GM12878 (cell line): Measurements from ENCODE around the gene NPLOC4. TPM values are rescaled to one million over a fixed set of nuclear protein-coding genes. Genes with fewer than 3 reads are reported as not detected.

ENCODE experiments used
- ATAC-seq: fragments of 200-7000 bp; cut with Tn5 transposase; 3 replicates; pipeline ENCODE4 v1.9.1; 2020; ENCODE audit warnings: mild to moderate bottlenecking, moderate library complexity
- BruUV-seq: library from RNA; stranded (reverse); fragments of 400-500 nt; replicated peaks from 2 replicates; lab custom pipeline; 2021; lab: Mats Ljungman, UMichigan
- CTCF ChIA-PET: fragments of 300-600 bp; sonication (Branson Sonifier 250); formaldehyde crosslinking; extraction: SDS; loops from one replicate; lab custom pipeline; 2021; ENCODE audit warnings: inconsistent platforms; lab: Yijun Ruan, JAX
- POLR2A ChIA-PET: fragments of 350-600 bp; formaldehyde crosslinking; extraction: SDS; loops from one replicate; lab custom pipeline; 2021; ENCODE audit warnings: inconsistent platforms; lab: Charles Lee
- RAD21 ChIA-PET: fragments of 300-600 bp; sonication (Branson Sonifier 250); formaldehyde crosslinking; loops from one replicate; lab custom pipeline; 2023; ENCODE audit warnings: antibody characterized with exemption; ENCODE audit not compliant: unreplicated experiment; lab: Charles Lee
- SMC1A ChIA-PET: fragments of 300-600 bp; sonication (Branson Sonifier 250); formaldehyde crosslinking; loops from one replicate; lab custom pipeline; 2023; ENCODE audit not compliant: unreplicated experiment, uncharacterized antibody; lab: Charles Lee
- DNase-seq: peaks from one replicate; pipeline ENCODE4 v3.0.0-alpha.2; 2011; ENCODE audit warnings: low read depth, low spot score
- FAIRE-seq: peaks from 3 replicates; lab custom pipeline; 2011; peaks lifted over from hg19 to GRCh38; lab: Jason Lieb, UNC
- H2AFZ ChIP-seq: 2 replicates; pipeline ENCODE4 v1.6.0; 2011; ENCODE audit warnings: low read depth, low read length, control low read depth; ENCODE audit not compliant: control insufficient read depth
- H3K27ac ChIP-seq: 2 replicates; pipeline ENCODE4 v1.5.1; 2011; ENCODE audit warnings: control low read depth; ENCODE audit not compliant: control insufficient read depth, insufficient read depth
- H3K27me3 ChIP-seq, 2 experiments: replicated peaks in 1 of 2; 2 replicates each; pipeline versions ENCODE4 v1.6.0 to v1.6.1; 2011; ENCODE audit warnings: low read length in 1 of 2; ENCODE audit not compliant: control insufficient read depth in 2 of 2, insufficient read depth in 2 of 2
- H3K36me3 ChIP-seq, 2 experiments: 2 replicates each; pipeline ENCODE4 v1.5.1; 2011; ENCODE audit warnings: low read length in 1 of 2; ENCODE audit not compliant: control insufficient read depth in 2 of 2, insufficient read depth in 2 of 2
- H3K4me1 ChIP-seq: 2 replicates; pipeline ENCODE4 v1.6.1; 2011; ENCODE audit warnings: mild to moderate bottlenecking, low read length, moderate library complexity, mixed read lengths; ENCODE audit not compliant: control insufficient read depth, insufficient read depth
- H3K4me2 ChIP-seq: 2 replicates; pipeline ENCODE4 v1.6.0; 2011; ENCODE audit warnings: control low read depth; ENCODE audit not compliant: control insufficient read depth, insufficient read depth
- H3K4me3 ChIP-seq: fragments of 200-600 bp; sonication (generic); 2 replicates; pipeline ENCODE4 v1.5.1; 2016
- H3K79me2 ChIP-seq: 2 replicates; pipeline ENCODE4 v1.6.0; 2011; ENCODE audit warnings: low read length; ENCODE audit not compliant: control insufficient read depth, insufficient read depth
- H3K9ac ChIP-seq: 2 replicates; pipeline ENCODE4 v1.8.0; 2011; ENCODE audit warnings: low read length, control low read depth, mixed read lengths; ENCODE audit not compliant: control insufficient read depth, insufficient read depth
- H3K9me3 ChIP-seq: replicated peaks from 3 replicates; pipeline ENCODE4 v1.5.1; 2011; ENCODE audit warnings: mild to moderate bottlenecking, low read length; ENCODE audit not compliant: control insufficient read depth, insufficient read depth
- H4K20me1 ChIP-seq: 2 replicates; pipeline ENCODE4 v1.6.0; 2011; ENCODE audit not compliant: control insufficient read depth, insufficient read depth
- BACH1 ChIP-seq: fragments of 450-650 bp; IDR thresholded peaks from 2 replicates; pipeline ENCODE4 v1.6.1; 2017; ENCODE audit warnings: mild to moderate bottlenecking, borderline replicate concordance
- CREM ChIP-seq: IDR thresholded peaks from 2 replicates; pipeline ENCODE4 v1.6.1; 2014; ENCODE audit warnings: antibody characterized with exemption, low read depth
- MEF2B ChIP-seq: fragments of 450-650 bp; IDR thresholded peaks from 2 replicates; pipeline ENCODE4 v1.6.1; 2018; ENCODE audit warnings: mild to moderate bottlenecking, moderate library complexity; ENCODE audit not compliant: partially characterized antibody, poor library complexity, severe bottlenecking
- SMAD1 ChIP-seq: fragments of 450-650 bp; IDR thresholded peaks from 2 replicates; pipeline ENCODE4 v1.6.1; 2018; ENCODE audit warnings: mild to moderate bottlenecking, low read depth; ENCODE audit not compliant: partially characterized antibody
- SMAD5 ChIP-seq: IDR thresholded peaks from 2 replicates; pipeline ENCODE4 v1.6.1; 2016; ENCODE audit warnings: antibody characterized with exemption, low read depth
- SREBF1 ChIP-seq: IDR thresholded peaks from 2 replicates; pipeline ENCODE4 v1.6.1; 2012; ENCODE audit warnings: mild to moderate bottlenecking, low read length
- TBL1XR1 ChIP-seq: IDR thresholded peaks from 2 replicates; pipeline ENCODE4 v1.6.1; 2012; ENCODE audit warnings: low read depth, low read length, improper control_type of control experiment
- WGBS: methylation state at CpG from one replicate; pipeline ENCODE4 v1.1.6; 2016; ENCODE audit warnings: low lambda C conversion rate; ENCODE audit not compliant: insufficient replicate concordance, insufficient coverage; ENCODE audit errors: missing lambda C conversion rate; 5-methylcytosine and 5-hydroxymethylcytosine counted together
- in situ Hi-C: fragments of 300-500 bp; cut with MboI; formaldehyde crosslinking; loops from 9 replicates; pipeline ENCODE4 v1.14.3; 2018; ENCODE audit warnings: mixed read lengths
- intact Hi-C: fragments of 100-400 bp; cut with micrococcal nuclease; formaldehyde crosslinking; loops from one replicate; pipeline ENCODE4 v1.14.2; 2022; ENCODE audit not compliant: unreplicated experiment
- polyA plus RNA-seq, 11 experiments: library from polyadenylated mRNA; depleted of rRNA in 4 of 11; unstranded in 6 of 11; stranded (reverse) in 5 of 11; fragments of >200 nt; fragmentation: Nextera tagmentation in 4 of 11; fragmentation: Illumina TruSeq in 1 of 11; extraction: Ambion mirVana in 4 of 11; extraction: Trizol in 1 of 11; gene quantifications; 1 replicate in 1 of 11; 2 replicates in 10 of 11; pipeline versions ENCODE4 v1.2.1 to v1.2.3, GENCODE V29; 2011 to 2016; ENCODE audit warnings: inconsistent platforms in 2 of 11, missing spikeins in 2 of 11, low read depth in 1 of 11
- total RNA-seq, 4 experiments: library from RNA; depleted of rRNA in 3 of 4; stranded (reverse); fragments of >200 nt in 3 of 4; fragmentation: Illumina TruSeq in 1 of 4; extraction: Trizol in 1 of 4; gene quantifications; 2 replicates each; pipeline versions ENCODE4 v1.2.1 to v1.2.3, GENCODE V29; 2013 to 2021
- TF ChIP-seq, protein P1 (sequence below), 3 experiments: IDR thresholded peaks in 2 of 3; conservative IDR thresholded peaks in 1 of 3; 2 replicates each; pipeline ENCODE4 v1.5.1; 2011; ENCODE audit warnings: low read depth in 3 of 3, low read length in 3 of 3, mild to moderate bottlenecking in 3 of 3, control low read depth in 2 of 3, moderate library complexity in 2 of 3, inconsistent platforms in 1 of 3, mixed read lengths in 1 of 3; ENCODE audit not compliant: control insufficient read depth in 2 of 3, insufficient read depth in 1 of 3; ENCODE audit errors: extremely low read depth in 1 of 3
- TF ChIP-seq, protein P2 (sequence below): IDR thresholded peaks from 2 replicates; pipeline ENCODE4 v1.6.1; 2012; ENCODE audit warnings: mild to moderate bottlenecking, low read depth, low read length
- TF ChIP-seq, protein P3 (sequence below): fragments of 450-650 bp; IDR thresholded peaks from 2 replicates; pipeline ENCODE4 v1.6.1; 2017; ENCODE audit warnings: borderline replicate concordance
- TF ChIP-seq, protein P4 (sequence below): IDR thresholded peaks from 2 replicates; pipeline ENCODE4 v1.6.1; 2011; ENCODE audit warnings: low read depth, low read length, improper control_type of control experiment, borderline replicate concordance
- TF ChIP-seq, protein P5 (sequence below): fragments of 450-650 bp; IDR thresholded peaks from 2 replicates; pipeline ENCODE4 v1.6.1; 2017; ENCODE audit warnings: mild to moderate bottlenecking
- TF ChIP-seq, protein P6 (sequence below): IDR thresholded peaks from 2 replicates; pipeline ENCODE4 v1.6.1; 2012; ENCODE audit warnings: low read depth, low read length, improper control_type of control experiment

NPLOC4 gene
- total and polyA plus RNA-seq, 10 of the 15 experiments (the other 5 are each of a cell fraction or from before 2014, with no cell fraction given) = 1.5 to 83.7 (median 45.8) TPM

DNA sequence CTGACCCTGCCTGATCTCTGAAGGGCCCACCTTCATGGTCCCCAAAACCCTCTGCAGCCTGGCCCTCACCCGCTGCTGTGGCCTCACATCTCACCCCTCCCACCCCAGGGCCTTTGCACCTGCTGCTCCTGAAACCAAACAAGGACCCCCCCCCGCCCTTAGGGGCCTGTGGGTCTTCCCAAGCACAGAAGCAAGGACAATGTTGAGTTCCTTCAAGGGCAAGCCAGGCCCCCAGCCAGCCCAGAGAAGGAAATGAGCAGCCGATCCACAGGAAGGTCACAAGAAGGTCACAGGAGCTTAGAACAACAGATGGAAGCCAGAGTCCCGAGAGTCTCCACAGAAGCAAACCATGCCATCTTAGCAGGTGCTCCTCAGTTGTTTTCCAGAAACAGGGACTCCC lies 19.9 kb upstream of the NPLOC4 start:
- RAD21 ChIA-PET = interaction anchor here (1.0 kb wide), 1 partner anchor 105 kb away, joined by 3 read pairs; the partner anchor contains the start of gene FAAP100

More for the DNA sequence above, 19.9 kb upstream of the NPLOC4 start:
- H3K79me2 ChIP-seq = no peaks in the 10 kb centered on the region
- H4K20me1 ChIP-seq = no peaks in the 10 kb centered on the region
- no peaks in the 10 kb centered on the region for H3K36me3 ChIP-seq
- H3K27me3 ChIP-seq = no peaks in the 10 kb centered on the region
- WGBS = 12% methylated on average over 4 of the region's 4 CpGs
- ChIA-PET SMC1A (no interaction called here), CTCF (no interaction called here), POLR2A (interaction anchor here (1.1 kb wide), 1 partner anchor 27 kb away, joined by 3 read pairs; the partner anchor contains the start of genes ARL16 and HGS)
- no peak for TF ChIP-seq SMAD5
- TF ChIP-seq, protein P1, sequence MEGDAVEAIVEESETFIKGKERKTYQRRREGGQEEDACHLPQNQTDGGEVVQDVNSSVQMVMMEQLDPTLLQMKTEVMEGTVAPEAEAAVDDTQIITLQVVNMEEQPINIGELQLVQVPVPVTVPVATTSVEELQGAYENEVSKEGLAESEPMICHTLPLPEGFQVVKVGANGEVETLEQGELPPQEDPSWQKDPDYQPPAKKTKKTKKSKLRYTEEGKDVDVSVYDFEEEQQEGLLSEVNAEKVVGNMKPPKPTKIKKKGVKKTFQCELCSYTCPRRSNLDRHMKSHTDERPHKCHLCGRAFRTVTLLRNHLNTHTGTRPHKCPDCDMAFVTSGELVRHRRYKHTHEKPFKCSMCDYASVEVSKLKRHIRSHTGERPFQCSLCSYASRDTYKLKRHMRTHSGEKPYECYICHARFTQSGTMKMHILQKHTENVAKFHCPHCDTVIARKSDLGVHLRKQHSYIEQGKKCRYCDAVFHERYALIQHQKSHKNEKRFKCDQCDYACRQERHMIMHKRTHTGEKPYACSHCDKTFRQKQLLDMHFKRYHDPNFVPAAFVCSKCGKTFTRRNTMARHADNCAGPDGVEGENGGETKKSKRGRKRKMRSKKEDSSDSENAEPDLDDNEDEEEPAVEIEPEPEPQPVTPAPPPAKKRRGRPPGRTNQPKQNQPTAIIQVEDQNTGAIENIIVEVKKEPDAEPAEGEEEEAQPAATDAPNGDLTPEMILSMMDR (IDR thresholded peaks at IDR 0.05 in 2 of 3, conservative IDR thresholded peaks at IDR 0.05 in 1 of 3; ENCODE audit: control insufficient read depth in 2 of 3, extremely low read depth in 1 of 3, insufficient read depth in 1 of 3, low read depth in 3 of 3, low read length in 3 of 3) = no peak
- TF ChIP-seq, protein P2, sequence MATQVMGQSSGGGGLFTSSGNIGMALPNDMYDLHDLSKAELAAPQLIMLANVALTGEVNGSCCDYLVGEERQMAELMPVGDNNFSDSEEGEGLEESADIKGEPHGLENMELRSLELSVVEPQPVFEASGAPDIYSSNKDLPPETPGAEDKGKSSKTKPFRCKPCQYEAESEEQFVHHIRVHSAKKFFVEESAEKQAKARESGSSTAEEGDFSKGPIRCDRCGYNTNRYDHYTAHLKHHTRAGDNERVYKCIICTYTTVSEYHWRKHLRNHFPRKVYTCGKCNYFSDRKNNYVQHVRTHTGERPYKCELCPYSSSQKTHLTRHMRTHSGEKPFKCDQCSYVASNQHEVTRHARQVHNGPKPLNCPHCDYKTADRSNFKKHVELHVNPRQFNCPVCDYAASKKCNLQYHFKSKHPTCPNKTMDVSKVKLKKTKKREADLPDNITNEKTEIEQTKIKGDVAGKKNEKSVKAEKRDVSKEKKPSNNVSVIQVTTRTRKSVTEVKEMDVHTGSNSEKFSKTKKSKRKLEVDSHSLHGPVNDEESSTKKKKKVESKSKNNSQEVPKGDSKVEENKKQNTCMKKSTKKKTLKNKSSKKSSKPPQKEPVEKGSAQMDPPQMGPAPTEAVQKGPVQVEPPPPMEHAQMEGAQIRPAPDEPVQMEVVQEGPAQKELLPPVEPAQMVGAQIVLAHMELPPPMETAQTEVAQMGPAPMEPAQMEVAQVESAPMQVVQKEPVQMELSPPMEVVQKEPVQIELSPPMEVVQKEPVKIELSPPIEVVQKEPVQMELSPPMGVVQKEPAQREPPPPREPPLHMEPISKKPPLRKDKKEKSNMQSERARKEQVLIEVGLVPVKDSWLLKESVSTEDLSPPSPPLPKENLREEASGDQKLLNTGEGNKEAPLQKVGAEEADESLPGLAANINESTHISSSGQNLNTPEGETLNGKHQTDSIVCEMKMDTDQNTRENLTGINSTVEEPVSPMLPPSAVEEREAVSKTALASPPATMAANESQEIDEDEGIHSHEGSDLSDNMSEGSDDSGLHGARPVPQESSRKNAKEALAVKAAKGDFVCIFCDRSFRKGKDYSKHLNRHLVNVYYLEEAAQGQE = no peak
- TF ChIP-seq, protein P3, sequence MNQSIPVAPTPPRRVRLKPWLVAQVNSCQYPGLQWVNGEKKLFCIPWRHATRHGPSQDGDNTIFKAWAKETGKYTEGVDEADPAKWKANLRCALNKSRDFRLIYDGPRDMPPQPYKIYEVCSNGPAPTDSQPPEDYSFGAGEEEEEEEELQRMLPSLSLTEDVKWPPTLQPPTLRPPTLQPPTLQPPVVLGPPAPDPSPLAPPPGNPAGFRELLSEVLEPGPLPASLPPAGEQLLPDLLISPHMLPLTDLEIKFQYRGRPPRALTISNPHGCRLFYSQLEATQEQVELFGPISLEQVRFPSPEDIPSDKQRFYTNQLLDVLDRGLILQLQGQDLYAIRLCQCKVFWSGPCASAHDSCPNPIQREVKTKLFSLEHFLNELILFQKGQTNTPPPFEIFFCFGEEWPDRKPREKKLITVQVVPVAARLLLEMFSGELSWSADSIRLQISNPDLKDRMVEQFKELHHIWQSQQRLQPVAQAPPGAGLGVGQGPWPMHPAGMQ = no peak
- TF ChIP-seq, protein P4, sequence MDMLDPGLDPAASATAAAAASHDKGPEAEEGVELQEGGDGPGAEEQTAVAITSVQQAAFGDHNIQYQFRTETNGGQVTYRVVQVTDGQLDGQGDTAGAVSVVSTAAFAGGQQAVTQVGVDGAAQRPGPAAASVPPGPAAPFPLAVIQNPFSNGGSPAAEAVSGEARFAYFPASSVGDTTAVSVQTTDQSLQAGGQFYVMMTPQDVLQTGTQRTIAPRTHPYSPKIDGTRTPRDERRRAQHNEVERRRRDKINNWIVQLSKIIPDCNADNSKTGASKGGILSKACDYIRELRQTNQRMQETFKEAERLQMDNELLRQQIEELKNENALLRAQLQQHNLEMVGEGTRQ = no peak
- TF ChIP-seq CREM = no peak
- TF ChIP-seq BACH1 = no peak
- TF ChIP-seq, protein P5, sequence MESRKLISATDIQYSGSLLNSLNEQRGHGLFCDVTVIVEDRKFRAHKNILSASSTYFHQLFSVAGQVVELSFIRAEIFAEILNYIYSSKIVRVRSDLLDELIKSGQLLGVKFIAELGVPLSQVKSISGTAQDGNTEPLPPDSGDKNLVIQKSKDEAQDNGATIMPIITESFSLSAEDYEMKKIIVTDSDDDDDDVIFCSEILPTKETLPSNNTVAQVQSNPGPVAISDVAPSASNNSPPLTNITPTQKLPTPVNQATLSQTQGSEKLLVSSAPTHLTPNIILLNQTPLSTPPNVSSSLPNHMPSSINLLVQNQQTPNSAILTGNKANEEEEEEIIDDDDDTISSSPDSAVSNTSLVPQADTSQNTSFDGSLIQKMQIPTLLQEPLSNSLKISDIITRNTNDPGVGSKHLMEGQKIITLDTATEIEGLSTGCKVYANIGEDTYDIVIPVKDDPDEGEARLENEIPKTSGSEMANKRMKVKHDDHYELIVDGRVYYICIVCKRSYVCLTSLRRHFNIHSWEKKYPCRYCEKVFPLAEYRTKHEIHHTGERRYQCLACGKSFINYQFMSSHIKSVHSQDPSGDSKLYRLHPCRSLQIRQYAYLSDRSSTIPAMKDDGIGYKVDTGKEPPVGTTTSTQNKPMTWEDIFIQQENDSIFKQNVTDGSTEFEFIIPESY = no peak
- no peak for TF ChIP-seq SMAD1
- no peak for TF ChIP-seq MEF2B
- TF ChIP-seq, protein P6, sequence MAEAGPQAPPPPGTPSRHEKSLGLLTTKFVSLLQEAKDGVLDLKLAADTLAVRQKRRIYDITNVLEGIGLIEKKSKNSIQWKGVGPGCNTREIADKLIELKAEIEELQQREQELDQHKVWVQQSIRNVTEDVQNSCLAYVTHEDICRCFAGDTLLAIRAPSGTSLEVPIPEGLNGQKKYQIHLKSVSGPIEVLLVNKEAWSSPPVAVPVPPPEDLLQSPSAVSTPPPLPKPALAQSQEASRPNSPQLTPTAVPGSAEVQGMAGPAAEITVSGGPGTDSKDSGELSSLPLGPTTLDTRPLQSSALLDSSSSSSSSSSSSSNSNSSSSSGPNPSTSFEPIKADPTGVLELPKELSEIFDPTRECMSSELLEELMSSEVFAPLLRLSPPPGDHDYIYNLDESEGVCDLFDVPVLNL = no peak
- no peak for TF ChIP-seq TBL1XR1
- no peak for TF ChIP-seq SREBF1
- FAIRE-seq = no peak
- H3K4me1 ChIP-seq = peaks cover 8% of the 10 kb centered on the region; the same call in 1 of the 2 replicates
- H3K9ac ChIP-seq = no peak overlapping the region
- no peak for ATAC-seq
- BruUV-seq = no TSS peak
- H2AFZ ChIP-seq = no peak overlapping the region
- in situ Hi-C loops (no loop called here), intact Hi-C loops (no loop called here)
- no peak overlapping the region for H3K4me2 ChIP-seq
- no peaks in the 10 kb centered on the region for H3K9me3 ChIP-seq
- no peak for DNase-seq
- no peak overlapping the region for H3K4me3 ChIP-seq
- H3K27ac ChIP-seq = no peak overlapping the region
